Measurements from ENCODE around the gene GRIN3B.
A peak's percentile ranks its signal among the peaks of the same experiment; 100 is the strongest.
"Not testable (repeated sequence)": the region's sequence is repeated elsewhere in the genome, so short reads cannot be mapped to it uniquely, and the experiment has no call there.

GRIN3B gene, protein sequence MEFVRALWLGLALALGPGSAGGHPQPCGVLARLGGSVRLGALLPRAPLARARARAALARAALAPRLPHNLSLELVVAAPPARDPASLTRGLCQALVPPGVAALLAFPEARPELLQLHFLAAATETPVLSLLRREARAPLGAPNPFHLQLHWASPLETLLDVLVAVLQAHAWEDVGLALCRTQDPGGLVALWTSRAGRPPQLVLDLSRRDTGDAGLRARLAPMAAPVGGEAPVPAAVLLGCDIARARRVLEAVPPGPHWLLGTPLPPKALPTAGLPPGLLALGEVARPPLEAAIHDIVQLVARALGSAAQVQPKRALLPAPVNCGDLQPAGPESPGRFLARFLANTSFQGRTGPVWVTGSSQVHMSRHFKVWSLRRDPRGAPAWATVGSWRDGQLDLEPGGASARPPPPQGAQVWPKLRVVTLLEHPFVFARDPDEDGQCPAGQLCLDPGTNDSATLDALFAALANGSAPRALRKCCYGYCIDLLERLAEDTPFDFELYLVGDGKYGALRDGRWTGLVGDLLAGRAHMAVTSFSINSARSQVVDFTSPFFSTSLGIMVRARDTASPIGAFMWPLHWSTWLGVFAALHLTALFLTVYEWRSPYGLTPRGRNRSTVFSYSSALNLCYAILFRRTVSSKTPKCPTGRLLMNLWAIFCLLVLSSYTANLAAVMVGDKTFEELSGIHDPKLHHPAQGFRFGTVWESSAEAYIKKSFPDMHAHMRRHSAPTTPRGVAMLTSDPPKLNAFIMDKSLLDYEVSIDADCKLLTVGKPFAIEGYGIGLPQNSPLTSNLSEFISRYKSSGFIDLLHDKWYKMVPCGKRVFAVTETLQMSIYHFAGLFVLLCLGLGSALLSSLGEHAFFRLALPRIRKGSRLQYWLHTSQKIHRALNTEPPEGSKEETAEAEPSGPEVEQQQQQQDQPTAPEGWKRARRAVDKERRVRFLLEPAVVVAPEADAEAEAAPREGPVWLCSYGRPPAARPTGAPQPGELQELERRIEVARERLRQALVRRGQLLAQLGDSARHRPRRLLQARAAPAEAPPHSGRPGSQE

DNA sequence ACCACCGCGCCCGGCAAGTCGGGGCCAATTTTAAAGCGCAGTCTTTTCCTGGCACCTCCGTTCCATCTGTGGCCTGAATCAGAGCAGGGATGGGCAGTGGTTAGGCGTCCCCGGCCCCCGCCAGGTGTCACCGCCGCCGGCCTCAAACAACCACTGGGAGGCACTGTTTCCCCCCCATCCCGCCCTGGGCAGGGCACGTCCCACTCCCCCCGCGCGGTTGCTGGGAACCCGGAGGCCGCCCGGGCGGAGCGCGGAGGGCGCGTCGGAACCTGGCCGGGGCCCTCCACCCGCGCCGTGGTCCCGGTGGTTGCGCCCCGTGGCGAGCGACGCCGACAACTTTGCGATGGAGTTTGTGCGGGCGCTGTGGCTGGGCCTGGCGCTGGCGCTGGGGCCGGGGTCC is at the start of gene GRIN3B:
GRIN3B (plus strand) TSS at position 325 of the 400 bp plus-strand sequence; CDS start at position 344, 19 bp downstream.
- no peak for DNase-seq (ENCODE audit: low spot score)
- FAIRE-seq = no peak

DNA sequence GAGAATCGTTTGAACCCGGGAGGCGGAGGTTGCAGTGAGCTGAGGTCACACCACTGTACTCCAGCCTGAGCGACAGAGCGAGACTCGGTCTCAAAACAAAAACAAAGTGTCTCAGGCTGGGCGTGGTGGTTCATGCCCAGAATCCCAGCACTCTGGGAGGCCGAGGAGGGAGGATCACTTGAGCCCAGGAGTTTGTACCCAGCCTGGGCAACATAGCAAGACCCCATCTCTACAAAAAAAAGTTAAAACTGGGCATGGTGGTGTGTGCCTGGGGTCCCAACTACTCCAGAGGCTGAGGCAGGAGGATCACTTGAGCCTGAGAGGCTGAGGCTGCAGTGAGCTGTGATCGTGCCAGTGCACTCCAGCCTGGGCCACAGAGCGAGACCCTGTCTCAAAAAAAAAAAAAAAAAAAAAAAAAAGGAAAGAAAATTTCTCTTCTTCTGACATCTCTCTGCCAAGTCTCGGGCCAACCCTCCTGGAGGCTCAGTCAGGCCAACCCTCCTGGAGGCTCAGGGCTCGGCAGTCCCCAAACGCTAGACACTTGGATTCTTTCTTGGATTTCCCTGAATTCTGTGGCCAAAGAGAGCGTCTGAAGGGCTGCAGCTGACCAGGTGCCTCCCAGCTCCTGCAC is 48.1 kb upstream of the GRIN3B start:
- no peak for DNase-seq (ENCODE audit: low spot score)

DNA sequence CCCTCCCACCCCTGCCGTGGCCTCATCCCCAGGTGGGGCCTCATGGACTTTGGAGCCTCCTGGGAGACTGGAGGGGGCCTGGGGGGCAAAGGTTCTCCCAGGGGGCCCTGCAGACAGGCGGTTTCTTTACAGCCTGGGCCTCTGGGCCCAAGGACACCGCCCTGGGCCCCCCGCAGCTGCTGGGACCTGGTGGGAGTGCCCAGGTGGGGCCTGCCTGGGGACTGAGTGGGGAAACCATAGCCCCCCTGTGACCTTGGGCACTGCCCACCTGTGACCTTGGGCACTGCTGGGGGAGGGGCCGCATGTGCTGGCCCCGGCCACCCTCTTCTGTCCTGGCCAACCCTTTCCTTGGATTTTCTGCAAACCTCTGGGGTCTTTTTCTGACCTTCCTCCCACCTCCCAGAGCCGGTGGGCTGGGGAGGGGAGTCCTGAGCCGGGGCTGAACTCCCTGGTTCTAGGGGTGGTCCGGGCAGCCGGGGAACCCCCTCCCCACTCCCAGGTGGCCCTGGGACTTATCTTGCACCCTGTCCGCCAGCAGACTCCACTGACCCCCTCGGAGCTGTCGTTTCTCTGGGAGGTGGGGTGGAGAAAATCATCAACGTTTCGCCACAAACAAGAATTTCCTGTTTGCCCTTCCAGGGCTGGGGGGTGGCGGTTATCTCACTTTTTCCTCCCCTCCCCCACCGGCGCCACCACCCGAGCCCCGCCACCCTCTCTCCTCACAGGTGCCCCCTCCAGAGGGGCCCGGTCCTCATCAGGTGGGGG is 47.4 kb upstream of the GRIN3B start:
- DNase-seq (ENCODE audit: low spot score) (no peak), FAIRE-seq (no peak)

More for the DNA sequence above, 48.1 kb upstream of the GRIN3B start:
- no peak for FAIRE-seq

DNA sequence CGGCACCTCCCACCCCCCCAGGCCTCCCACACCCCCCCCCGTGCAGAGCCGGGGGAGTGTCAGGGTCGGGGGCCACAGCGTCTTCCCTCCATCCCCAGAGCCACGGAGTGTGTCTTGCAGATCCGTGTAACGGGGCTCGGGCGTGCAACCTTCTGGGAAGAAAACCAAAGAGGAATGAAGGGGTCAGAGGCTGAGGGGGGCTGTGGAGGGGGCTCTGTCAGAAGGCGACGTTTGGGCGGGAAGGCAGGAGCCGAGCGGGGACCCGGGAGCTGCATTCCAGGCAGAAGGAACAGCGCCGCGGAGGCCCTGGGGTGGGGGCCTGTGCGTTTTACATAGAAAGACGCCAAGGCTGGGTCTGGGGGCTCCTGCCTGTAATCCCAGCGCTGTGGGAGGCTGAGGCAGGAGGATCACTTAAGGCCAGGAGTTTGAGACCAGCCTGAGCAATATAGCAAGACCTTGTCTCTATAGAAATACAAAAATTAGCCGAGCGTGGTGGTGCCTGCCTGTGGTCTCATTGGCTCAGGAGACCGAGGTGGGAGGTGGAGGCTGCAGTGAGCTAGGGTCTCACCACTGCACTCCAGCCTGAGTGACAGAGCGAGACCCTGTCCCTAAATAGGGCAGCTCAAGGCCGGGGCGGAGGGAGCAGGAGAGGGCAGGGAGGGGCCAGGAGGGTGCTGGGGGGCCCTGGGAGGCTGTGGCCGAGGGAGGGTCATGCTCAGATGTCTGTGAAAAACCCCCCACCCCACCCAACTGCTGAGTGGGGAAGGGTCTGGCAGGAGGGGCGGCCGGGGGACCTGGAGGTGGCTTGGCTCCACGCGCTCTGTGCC is 46.6 kb upstream of the GRIN3B start:
- FAIRE-seq (no peak), DNase-seq (ENCODE audit: low spot score) (no peak)

DNA sequence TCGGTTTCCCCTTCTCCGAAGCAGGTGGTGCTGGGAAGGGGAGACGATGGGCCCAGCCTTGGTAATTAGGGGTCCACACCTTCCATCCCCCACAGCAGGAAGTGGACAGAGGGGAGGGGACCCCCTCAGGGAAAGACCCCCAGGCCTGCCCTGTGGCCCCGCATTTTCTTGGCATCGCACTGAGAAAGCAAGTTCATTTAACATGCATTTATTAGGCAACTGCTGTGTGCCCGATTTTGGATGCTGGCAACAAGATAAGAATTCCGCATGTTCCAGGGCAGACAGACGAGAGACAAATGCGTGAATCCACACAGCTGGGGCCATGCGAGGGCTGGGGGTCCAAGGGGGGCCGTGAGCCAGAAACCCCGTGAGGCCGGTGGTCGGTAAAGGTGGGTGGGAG is 45.9 kb upstream of the GRIN3B start:
- DNase-seq (ENCODE audit: low spot score) (no peak), FAIRE-seq (no peak)

DNA sequence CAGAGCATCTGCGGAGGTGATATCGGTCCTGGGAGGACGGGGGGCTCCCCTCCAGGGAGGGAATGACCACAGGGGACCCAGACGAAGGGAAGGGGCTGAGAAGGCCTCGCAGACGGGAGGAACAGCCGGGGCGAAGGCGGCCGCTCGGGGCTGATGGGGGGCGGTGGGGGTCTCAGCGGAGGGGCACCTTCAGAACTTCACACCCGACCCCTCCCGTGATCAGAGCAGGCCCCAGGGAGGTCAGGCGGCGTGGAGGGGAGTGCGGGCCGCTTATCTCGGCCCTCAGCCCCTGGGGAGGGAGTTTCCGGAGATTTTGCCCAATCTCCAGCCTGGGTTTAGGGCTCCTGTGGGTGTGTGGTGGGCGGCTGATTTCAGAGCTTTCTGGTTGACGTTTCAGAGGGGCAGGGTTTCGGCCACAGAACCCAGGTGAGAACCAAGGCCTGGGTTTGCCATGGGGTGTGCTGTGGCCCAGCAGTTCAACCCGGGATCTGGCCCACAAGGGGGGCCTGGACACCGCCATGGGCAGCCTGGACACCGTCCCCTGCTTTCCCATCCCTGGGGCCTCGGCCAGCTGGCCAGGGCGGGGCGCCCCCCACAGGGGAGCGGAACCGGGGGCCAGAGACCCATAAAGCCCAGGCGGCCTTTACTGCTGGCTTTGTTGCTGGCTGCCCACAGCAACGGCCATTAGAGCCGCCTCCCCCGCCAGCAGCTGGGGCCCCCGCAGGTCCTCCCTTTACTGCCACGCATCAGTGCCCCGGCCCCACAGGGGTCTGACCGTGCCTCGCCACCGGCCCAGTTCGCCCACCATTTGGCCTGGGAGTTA is 45.3 kb upstream of the GRIN3B start:
- no peak for FAIRE-seq
- no peak for DNase-seq (ENCODE audit: low spot score)

DNA sequence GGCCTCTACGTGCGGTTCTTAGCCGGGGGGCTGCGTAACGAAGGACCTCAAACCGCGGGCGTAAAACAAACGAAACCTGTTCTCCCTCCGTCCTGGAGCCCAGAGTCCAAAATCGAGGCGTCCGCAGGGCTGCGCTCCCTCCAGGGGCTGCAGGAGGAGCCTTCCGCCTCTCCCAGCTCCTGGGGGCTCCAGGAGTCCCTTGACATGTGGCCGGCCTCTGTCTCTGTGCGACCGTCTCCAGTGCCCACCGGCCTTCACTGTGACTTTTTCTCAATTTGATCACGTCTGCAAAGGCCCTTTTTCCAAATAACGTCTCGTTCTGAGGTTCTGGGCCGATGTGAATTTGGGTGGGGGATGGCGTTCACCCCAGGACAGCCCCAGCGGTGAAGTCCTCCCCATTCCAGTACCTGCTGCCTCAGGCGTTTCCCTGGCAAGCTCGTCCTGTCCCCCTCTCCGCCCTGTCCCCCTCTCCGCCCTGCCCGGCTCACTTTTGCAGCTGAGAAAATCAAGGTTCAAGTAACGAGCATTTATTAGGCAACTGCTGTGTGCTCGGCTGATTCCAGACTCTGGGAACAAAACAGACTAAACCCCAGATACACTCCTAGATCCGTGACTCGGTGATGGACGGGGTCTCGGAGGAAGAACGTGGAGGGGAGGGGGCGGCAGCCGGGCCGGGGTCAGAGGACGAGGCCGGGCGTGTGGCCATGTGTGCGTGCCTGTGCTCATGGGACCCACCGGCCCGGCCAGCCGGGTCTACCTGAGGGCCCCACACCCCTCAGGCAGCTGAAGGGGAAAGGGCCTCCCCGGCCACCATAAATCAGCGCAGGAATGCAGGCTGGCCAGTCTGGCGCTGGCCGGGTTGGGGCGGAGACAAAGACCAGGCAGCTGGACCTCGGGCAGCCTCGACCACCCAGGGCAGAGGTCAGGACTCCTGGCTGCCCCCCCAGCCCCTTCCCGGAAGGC is 44.1 kb upstream of the GRIN3B start:
- no peak for FAIRE-seq

DNA sequence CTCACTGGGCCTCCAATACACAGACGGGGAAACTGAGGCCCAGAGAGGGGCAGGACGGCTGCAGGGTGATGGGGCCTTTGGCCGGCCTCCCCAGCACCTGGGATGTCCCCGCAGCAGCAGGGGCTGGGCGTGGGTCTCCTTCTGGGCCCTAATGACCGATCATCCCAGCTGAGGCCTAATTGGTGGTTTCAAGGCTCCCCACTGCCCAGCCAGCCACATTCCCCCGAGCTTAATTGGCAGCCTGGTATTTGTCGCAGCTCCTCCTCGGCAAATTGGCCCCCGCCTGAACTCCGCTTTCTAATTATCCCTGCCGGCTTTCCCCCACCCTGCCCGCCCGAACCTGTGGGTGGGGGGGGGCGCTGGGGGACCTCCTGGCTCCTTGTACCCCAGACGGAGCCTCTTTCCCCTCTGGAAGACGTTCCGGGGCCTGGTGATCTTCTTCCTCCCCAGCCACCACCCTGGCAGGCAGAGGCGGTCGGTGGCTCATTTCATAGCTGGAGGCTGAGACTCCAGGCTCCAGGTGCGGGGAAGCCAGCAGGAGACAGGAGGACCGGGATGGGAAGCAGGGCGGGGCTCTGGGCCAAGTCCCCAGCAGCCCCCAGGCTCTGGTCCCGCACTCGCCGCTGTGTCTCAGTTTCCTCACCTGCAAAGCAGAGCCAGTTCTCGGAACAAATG is 43.3 kb upstream of the GRIN3B start:
- DNase-seq (ENCODE audit: low spot score) (no peak), FAIRE-seq (no peak)

More for the DNA sequence above, 44.1 kb upstream of the GRIN3B start:
- DNase-seq (ENCODE audit: low spot score) = no peak

DNA sequence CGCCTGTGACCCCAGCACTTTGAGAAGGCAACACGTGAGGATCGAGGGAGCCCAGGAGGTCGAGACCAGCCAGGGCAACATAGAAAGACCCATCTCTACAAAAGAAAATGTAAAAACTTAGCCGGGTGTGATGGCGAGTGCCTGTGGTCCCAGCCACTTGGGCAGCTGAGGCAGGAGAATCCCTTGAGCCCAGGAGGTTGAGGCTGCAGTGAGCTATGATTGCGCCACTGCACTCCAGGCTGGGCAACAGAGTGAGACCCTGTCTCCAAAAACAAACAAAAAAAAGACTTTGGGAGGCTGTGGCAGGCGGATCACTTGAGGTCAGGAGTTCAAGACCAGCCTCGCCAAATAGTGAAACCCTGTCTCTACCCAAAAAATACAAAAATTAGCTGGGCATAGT is 42.6 kb upstream of the GRIN3B start:
- not testable (repeated sequence) for FAIRE-seq; DNase-seq (ENCODE audit: low spot score)

DNA sequence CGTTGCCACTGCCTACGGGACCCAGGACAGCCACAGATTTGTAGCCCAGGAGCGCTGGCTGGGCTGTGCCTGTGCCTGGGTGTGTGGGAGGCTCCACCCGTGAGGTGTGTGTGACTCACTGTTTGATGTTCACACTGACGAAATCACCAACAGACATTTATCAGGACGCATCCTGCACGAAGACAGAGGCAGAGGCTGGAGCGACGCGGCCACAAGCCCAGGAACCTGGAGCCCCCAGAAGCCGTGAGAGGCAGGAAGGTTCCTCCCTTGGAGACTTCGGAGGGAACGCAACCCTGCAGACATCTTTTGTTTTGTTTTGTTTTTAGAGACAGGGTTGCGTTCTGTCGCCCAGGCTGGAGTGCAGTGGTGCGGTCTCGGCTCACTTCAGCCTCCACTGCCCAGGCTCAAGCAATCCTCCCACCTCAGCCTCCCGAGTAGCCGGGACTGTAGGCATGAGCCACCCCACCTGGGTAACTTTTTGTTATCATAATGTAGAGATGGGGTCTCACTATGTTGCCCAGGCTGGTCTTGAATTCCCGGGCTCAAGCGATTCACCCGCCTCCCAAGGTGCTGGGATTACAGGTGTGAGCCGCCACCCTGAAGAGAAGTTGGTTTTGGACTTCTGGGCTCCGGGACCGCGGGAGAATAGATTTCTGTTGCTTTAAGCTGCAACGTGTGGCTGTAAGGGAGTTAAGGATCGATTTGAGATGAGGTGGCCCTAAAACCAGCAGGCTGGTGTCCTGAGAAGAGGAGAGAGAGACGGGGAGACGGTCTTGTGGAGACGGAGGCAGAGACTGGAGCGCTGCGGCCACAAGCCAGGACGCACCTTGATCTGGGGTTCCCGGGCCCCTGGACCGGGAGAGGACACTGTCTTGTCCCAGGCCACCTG is 41.0 kb upstream of the GRIN3B start:
- peak; percentile 37 for FAIRE-seq

DNA sequence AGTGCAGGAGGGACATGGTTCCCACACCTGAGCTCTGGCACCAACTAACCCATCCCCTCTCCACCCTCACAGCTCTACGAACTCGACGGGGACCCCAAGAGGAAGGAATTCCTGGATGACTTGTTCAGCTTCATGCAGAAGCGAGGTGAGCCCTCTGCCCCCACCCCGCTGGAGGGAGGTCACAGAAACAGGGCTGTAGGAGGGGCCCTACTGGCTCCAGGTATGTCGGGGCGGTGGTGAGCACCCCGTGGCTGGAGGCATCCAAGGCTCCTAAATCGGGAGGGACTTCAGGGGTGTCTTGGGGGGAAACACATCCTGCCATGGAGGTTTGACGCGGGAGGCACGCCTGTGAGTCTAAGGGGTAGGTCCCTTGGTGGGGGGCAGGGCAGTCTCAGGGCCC is 40.2 kb upstream of the GRIN3B start:
- no peak for DNase-seq (ENCODE audit: low spot score)
- no peak for FAIRE-seq

More for the DNA sequence above, 41.0 kb upstream of the GRIN3B start:
- DNase-seq (ENCODE audit: low spot score) = peak; percentile 70

DNA sequence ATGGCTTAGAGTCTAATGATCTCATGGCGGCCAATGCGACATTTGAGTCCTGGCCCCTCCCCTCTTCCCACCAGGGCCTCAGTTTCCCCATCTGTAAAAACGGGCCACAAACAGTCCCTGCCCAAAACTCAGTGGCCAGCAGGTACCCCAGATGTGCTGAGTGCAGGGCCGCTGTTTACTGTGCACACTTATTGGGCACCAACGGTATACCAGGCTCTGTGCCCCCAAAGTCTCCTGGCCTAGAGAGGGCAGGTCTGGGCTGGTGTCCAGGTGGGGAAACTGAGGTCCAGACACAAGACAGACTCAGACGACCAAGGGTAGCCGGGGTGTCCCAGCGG is 39.6 kb upstream of the GRIN3B start:
- DNase-seq (ENCODE audit: low spot score) (no peak), FAIRE-seq (no peak)

DNA sequence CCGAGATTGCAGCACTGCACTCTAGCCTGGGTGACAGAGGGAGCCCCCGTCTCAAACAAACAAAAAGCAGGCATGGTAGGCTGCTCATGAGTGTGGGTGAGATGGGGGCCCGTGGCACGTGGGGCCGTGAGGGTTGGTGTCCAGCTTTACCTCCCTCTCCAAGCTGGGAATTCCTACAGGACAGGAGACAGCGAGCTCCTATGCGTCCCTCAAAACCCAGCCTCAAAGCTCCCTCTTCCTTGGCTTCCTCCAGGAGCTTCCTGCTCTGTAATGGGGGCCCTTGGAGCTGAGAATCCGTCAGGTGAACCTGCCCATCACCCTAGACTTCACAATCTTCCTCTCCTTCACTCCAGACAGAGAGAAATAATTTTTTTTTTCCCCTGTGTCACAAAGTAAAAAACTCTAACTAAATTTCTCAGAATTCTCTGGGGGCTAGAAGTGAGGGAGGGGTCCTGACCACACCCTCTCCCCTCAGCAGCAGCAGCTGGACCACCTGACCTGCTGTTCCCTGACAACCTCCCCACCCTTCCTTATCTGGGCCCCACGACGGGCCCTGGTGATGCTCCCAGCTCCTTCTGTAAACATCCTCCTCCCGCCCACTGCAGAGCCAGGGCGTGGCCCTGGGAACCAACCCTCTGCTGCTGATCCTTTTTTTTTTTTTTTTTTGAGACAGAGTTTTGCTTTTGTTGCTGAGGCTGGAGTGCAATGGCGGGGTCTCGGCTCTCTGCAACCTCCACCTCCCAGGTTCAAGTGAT is 38.2 kb upstream of the GRIN3B start:
- DNase-seq (ENCODE audit: low spot score) (no peak), FAIRE-seq (no peak)

DNA sequence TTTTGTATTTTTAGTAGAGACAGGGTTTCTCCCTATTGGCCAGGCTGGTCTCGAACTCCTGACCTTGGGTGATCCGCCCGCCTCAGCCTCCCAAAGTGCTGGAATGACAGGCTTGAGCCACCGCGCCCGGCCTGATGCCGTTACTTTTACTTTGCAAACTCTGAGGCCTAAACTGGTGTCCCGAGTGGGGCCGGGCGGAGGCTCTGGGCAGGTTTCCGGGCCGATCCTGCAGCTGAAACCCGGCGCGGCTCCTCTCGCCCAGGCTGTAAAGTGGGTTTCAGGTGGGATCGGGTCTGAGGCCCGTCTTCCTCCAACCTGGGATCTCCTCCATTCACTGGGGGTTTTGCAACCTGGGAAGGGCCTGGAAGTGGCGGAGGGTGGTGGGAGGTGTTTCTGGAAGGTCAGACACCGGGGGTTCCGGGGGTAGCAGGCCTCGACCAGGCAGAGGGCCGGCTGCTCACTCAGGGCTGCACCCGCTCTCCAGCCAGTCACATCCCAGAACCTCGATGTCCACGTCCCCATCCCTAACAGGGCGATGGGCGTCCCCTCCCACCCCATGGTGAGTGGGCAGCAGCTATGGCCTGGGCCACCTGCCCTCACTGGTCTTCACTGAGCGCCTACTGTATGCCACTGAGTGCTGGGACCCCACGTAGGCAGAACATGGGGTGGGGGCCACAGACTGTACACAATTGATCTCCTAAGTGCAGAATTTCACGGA is 37.4 kb upstream of the GRIN3B start:
- DNase-seq (ENCODE audit: low spot score) (no peak), FAIRE-seq (no peak)

DNA sequence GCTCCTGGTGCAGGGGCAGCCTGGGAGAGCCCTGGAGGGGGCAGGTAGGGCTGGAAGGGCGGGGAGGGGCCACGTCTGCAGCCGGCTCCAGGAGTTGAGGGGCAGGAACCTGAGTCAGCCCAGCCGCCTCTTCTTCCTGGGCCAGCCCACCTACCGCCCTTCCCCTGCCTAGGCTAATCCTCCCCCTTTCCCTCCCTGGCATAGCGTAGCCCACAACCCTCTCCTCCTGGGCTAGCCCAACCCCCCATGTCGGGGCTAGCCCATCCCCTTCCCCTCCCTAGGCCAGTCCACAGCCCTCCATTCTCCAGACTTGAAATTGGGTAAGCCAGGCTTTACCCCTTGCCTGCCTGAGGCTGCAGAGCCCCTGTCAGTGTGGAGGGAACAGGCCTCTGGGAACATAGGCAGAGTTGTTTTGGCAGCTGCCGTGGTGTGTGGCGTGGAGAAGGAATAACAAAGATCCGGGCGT is 36.7 kb upstream of the GRIN3B start:
- FAIRE-seq = no peak
- no peak for DNase-seq (ENCODE audit: low spot score)

Data from RCC 7860 (cell line).